ENCODE results near the gene MIA2. TPM values are rescaled to one million over a fixed set of nuclear protein-coding genes. Genes with fewer than 3 reads are reported as not detected.
A peak's percentile ranks its signal among the peaks of the same experiment; 100 is the strongest.

Gene MIA2
- total RNA-seq, 8 experiments from 2014 or later: 8.2 to 28.5 (median 20.3) TPM

- 46 to 100% (median 100%) methylated on average over 1 to 2 of the region's 4 CpGs; no CpG with 5 or more reads in 1 of the 10 experiments for WGBS, 10 experiments
- in situ Hi-C loops (cut with MboI; ENCODE audit: low pct_unique_long_range_greater_than_20kb in 2 of 9, low sequenced_read_pairs in 9 of 9, unreplicated experiment in 9 of 9): no loop called here
- no peaks in the 10 kb centered on the region for H3K4me1 ChIP-seq (replicated peaks in 1 of 2)
- peak in 2 of 8 experiments; percentile 18 to 37 for ATAC-seq (replicated peaks in 6 of 8)
- no peak overlapping the region for H3K27ac ChIP-seq
- no peak overlapping the region for H3K4me3 ChIP-seq
Measured at GRCh38 chr14:39395555-39396254, 162.0 kb downstream of the MIA2 start.

GRCh38 chr14:39396448-39396847 lies 162.7 kb downstream of the MIA2 start:
- ATAC-seq (replicated peaks in 6 of 8): peak in 1 of 8 experiments; percentile 22
- no peak overlapping the region for H3K4me3 ChIP-seq
- H3K27ac ChIP-seq: no peak overlapping the region
- H3K4me1 ChIP-seq (replicated peaks in 1 of 2): no peaks in the 10 kb centered on the region
- in situ Hi-C loops (cut with MboI; ENCODE audit: low pct_unique_long_range_greater_than_20kb in 2 of 9, low sequenced_read_pairs in 9 of 9, unreplicated experiment in 9 of 9): no loop called here

- peak in 1 of 8 experiments; percentile 14 for ATAC-seq (replicated peaks in 6 of 8)
- in situ Hi-C loops (cut with MboI; ENCODE audit: low pct_unique_long_range_greater_than_20kb in 2 of 9, low sequenced_read_pairs in 9 of 9, unreplicated experiment in 9 of 9): no loop called here
Measured at GRCh38 chr14:39398382-39398781, 164.7 kb downstream of the MIA2 start.

GRCh38 chr14:39406560-39406959 lies 172.8 kb downstream of the MIA2 start:
- Histone ChIP-seq H3K4me1 (replicated peaks in 1 of 2) (no peaks in the 10 kb centered on the region), H3K4me3 (no peak overlapping the region), H3K27ac (no peak overlapping the region)
- WGBS, 10 experiments: 0 to 85% (median 53%) methylated on average over 1 to 3 of the region's 3 CpGs; no CpG with 5 or more reads in 1 of the 10 experiments
- ATAC-seq (replicated peaks in 6 of 8): peak in 2 of 8 experiments; percentile 28 to 29
- in situ Hi-C loops (cut with MboI; ENCODE audit: low pct_unique_long_range_greater_than_20kb in 2 of 9, low sequenced_read_pairs in 9 of 9, unreplicated experiment in 9 of 9): no loop called here

More at GRCh38 chr14:39398382-39398781, 164.7 kb downstream of the MIA2 start:
- 24 to 81% (median 61%) methylated on average over 2 to 6 of the region's 6 CpGs; no CpG with 5 or more reads in 1 of the 10 experiments for WGBS, 10 experiments
- Histone ChIP-seq H3K4me3 (no peak overlapping the region), H3K27ac (no peak overlapping the region), H3K4me1 (replicated peaks in 1 of 2) (no peaks in the 10 kb centered on the region)

GRCh38 chr14:39416072-39416471 lies 182.4 kb downstream of the MIA2 start:
- in situ Hi-C loops (cut with MboI; ENCODE audit: low pct_unique_long_range_greater_than_20kb in 2 of 9, low sequenced_read_pairs in 9 of 9, unreplicated experiment in 9 of 9): no loop called here
- H3K4me1 ChIP-seq (replicated peaks in 1 of 2): no peaks in the 10 kb centered on the region
- whole genome bisulfite sequencing, 10 experiments: 83 to 100% (median 92%) methylated on average over 1 of the region's 1 CpG; no CpG with 5 or more reads in 3 of the 10 experiments
- no peak for ATAC-seq (replicated peaks in 6 of 8)
- no peak overlapping the region for H3K4me3 ChIP-seq
- H3K27ac ChIP-seq: no peak overlapping the region

- Histone ChIP-seq H3K27ac (no peak overlapping the region), H3K4me3 (no peak overlapping the region), H3K4me1 (replicated peaks in 1 of 2) (no peaks in the 10 kb centered on the region)
- in situ Hi-C loops (cut with MboI; ENCODE audit: low pct_unique_long_range_greater_than_20kb in 2 of 9, low sequenced_read_pairs in 9 of 9, unreplicated experiment in 9 of 9): no loop called here
- peak in 2 of 8 experiments; percentile 56 to 65 for ATAC-seq (replicated peaks in 6 of 8)
- WGBS, 10 experiments: 43 to 100% (median 81%) methylated on average over 1 to 2 of the region's 2 CpGs; no CpG with 5 or more reads in 4 of the 10 experiments
Measured at GRCh38 chr14:39417014-39417413, 183.3 kb downstream of the MIA2 start.

- WGBS, 10 experiments: 75 to 100% (median 92%) methylated on average over 1 of the region's 1 CpG; no CpG with 5 or more reads in 1 of the 10 experiments
- in situ Hi-C loops (cut with MboI; ENCODE audit: low pct_unique_long_range_greater_than_20kb in 2 of 9, low sequenced_read_pairs in 9 of 9, unreplicated experiment in 9 of 9): no loop called here
- H3K4me1 ChIP-seq (replicated peaks in 1 of 2): no peaks in the 10 kb centered on the region
- no peak overlapping the region for H3K4me3 ChIP-seq
- no peak overlapping the region for H3K27ac ChIP-seq
- ATAC-seq (replicated peaks in 6 of 8): peak in 2 of 8 experiments; percentile 26 to 27
Measured at GRCh38 chr14:39419272-39419671, 185.6 kb downstream of the MIA2 start.

GRCh38 chr14:39422243-39422642 lies 188.5 kb downstream of the MIA2 start:
- in situ Hi-C loops (cut with MboI; ENCODE audit: low pct_unique_long_range_greater_than_20kb in 2 of 9, low sequenced_read_pairs in 9 of 9, unreplicated experiment in 9 of 9): no loop called here
- H3K4me1 ChIP-seq (replicated peaks in 1 of 2): no peaks in the 10 kb centered on the region
- H3K4me3 ChIP-seq: no peak overlapping the region
- H3K27ac ChIP-seq: no peak overlapping the region
- no peak for ATAC-seq (replicated peaks in 6 of 8)

- ATAC-seq (replicated peaks in 6 of 8): no peak
- in situ Hi-C loops (cut with MboI; ENCODE audit: low pct_unique_long_range_greater_than_20kb in 2 of 9, low sequenced_read_pairs in 9 of 9, unreplicated experiment in 9 of 9): no loop called here
- Histone ChIP-seq H3K4me1 (replicated peaks in 1 of 2) (peaks cover 0 to 4% of the 10 kb centered on the region in 2 donors), H3K4me3 (no peak overlapping the region), H3K27ac (no peak overlapping the region)
- WGBS, 10 experiments: 83 to 100% (median 94%) methylated on average over 2 to 3 of the region's 3 CpGs; no CpG with 5 or more reads in 2 of the 10 experiments
Measured at GRCh38 chr14:39423793-39424192, 190.1 kb downstream of the MIA2 start.

- H3K27ac ChIP-seq: no peak overlapping the region
- in situ Hi-C loops (cut with MboI; ENCODE audit: low pct_unique_long_range_greater_than_20kb in 2 of 9, low sequenced_read_pairs in 9 of 9, unreplicated experiment in 9 of 9): no loop called here
- ATAC-seq (replicated peaks in 6 of 8): no peak
- 76 to 100% (median 95%) methylated on average over 1 to 3 of the region's 3 CpGs for WGBS, 10 experiments
- peaks cover 4 to 17% of the 10 kb centered on the region in 2 donors for H3K4me1 ChIP-seq (replicated peaks in 1 of 2)
- no peak overlapping the region for H3K4me3 ChIP-seq
Measured at GRCh38 chr14:39425947-39426346, 192.2 kb downstream of the MIA2 start.

- WGBS, 10 experiments: 3 to 90% (median 71%) methylated on average over 3 to 7 of the region's 7 CpGs; no CpG with 5 or more reads in 1 of the 10 experiments
- in situ Hi-C loops (cut with MboI; ENCODE audit: low pct_unique_long_range_greater_than_20kb in 2 of 9, low sequenced_read_pairs in 9 of 9, unreplicated experiment in 9 of 9): no loop called here
- ATAC-seq (replicated peaks in 6 of 8): peak in 2 of 8 experiments; percentile 10 to 12
- Histone ChIP-seq H3K4me1 (replicated peaks in 1 of 2) (peaks cover 4 to 17% of the 10 kb centered on the region in 2 donors), H3K27ac (no peak overlapping the region), H3K4me3 (no peak overlapping the region)
Measured at GRCh38 chr14:39426605-39427004, 192.9 kb downstream of the MIA2 start.

GRCh38 chr14:39428118-39428517 lies 194.4 kb downstream of the MIA2 start:
- 50 to 100% (median 90%) methylated on average over 2 to 8 of the region's 8 CpGs; no CpG with 5 or more reads in 5 of the 10 experiments for WGBS, 10 experiments
- H3K4me3 ChIP-seq: no peak overlapping the region
- H3K4me1 ChIP-seq (replicated peaks in 1 of 2): peaks cover 4 to 17% of the 10 kb centered on the region in 2 donors
- no peak for ATAC-seq (replicated peaks in 6 of 8)
- in situ Hi-C loops (cut with MboI; ENCODE audit: low pct_unique_long_range_greater_than_20kb in 2 of 9, low sequenced_read_pairs in 9 of 9, unreplicated experiment in 9 of 9): no loop called here
- H3K27ac ChIP-seq: no peak overlapping the region

- Histone ChIP-seq H3K4me1 (replicated peaks in 1 of 2) (peaks cover 4 to 19% of the 10 kb centered on the region in 2 donors), H3K27ac (no peak overlapping the region), H3K4me3 (peak overlapping the region; percentile 93 to 98 (median 97))
- peak in 3 of 8 experiments; percentile 0 to 3 (median 2) for ATAC-seq (replicated peaks in 6 of 8)
- in situ Hi-C loops (cut with MboI; ENCODE audit: low pct_unique_long_range_greater_than_20kb in 2 of 9, low sequenced_read_pairs in 9 of 9, unreplicated experiment in 9 of 9): no loop called here
- 0 to 40% (median 7%) methylated on average over 1 to 13 of the region's 19 CpGs for WGBS, 10 experiments
Measured at GRCh38 chr14:39430762-39431415, 197.2 kb downstream of the MIA2 start.
